Activated naive CD4-positive, alpha-beta T cell treated with anti-CD3 and anti-CD28 coated beads, Interleukin-2, amount 50 U/mL, for 24 hours (primary cell): Measurements from ENCODE around the gene ELOB.

Source experiments
- H3K27ac Mint-ChIP-seq: one replicate; pipeline ENCODE4 v1.8.0; 2021; ENCODE audit warnings: mild to moderate bottlenecking, mixed read lengths
- H3K27me3 Mint-ChIP-seq: one replicate; pipeline ENCODE4 v1.8.0; 2021; ENCODE audit warnings: mixed read lengths
- H3K36me3 Mint-ChIP-seq: one replicate; pipeline ENCODE4 v1.8.0; 2021; ENCODE audit warnings: mixed read lengths
- H3K4me1 Mint-ChIP-seq: one replicate; pipeline ENCODE4 v1.8.0; 2021; ENCODE audit warnings: mixed read lengths
- H3K4me3 Mint-ChIP-seq: one replicate; pipeline ENCODE4 v1.8.0; 2021; ENCODE audit warnings: mild to moderate bottlenecking, mixed read lengths
- H3K9me3 Mint-ChIP-seq: one replicate; pipeline ENCODE4 v1.8.0; 2021; ENCODE audit warnings: mixed read lengths

The ELOB gene

GRCh38 chr16:2752035-2752849 lies 24.8 kb downstream of the ELOB start, which contains the start of gene SRRM2:
TSS of gene SRRM2 (plus strand) at chr16:2752638. CDS start at chr16:2756365, 3,727 bp downstream.
- Mint-ChIP-seq H3K4me1 (peaks cover 40% of the 10 kb centered on the region), H3K36me3 (peaks cover 16% of the 10 kb centered on the region), H3K27me3 (no peaks in the 10 kb centered on the region), H3K27ac (peak within 1 kb of the TSS; percentile 98), H3K9me3 (no peaks in the 10 kb centered on the region), H3K4me3 (peak within 1 kb of the TSS; percentile 99)

GRCh38 chr16:2751577-2752034 lies 25.5 kb downstream of the ELOB start:
- H3K9me3 Mint-ChIP-seq = no peaks in the 10 kb centered on the region
- no peaks in the 10 kb centered on the region for H3K27me3 Mint-ChIP-seq
- H3K4me3 Mint-ChIP-seq = peak overlapping the region; percentile 94
- peak overlapping the region; percentile 98 for H3K27ac Mint-ChIP-seq
- peaks cover 14% of the 10 kb centered on the region for H3K36me3 Mint-ChIP-seq
- peaks cover 34% of the 10 kb centered on the region for H3K4me1 Mint-ChIP-seq

DNA sequence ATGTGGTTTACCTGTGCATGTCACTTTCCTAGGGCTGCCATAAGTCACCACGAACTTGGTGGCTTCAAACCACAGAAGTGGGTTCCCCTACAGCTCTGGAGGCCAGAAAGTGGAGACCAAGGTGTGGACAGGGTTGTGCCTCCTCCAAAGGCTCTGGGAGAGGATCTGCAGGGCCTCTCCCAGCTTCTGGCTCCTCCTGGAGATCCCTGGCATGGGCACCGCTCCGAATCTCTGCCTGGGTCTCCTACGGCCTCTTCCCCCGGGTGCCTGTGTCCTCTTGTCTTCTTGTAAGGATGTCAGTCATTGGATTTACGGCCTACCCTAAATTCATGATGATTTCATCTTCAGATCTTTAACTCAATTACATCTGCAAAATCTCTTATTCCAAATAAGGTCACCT lies 27.1 kb downstream of the ELOB start:
- Mint-ChIP-seq H3K4me3 (no peak overlapping the region), H3K27me3 (no peaks in the 10 kb centered on the region), H3K4me1 (peaks cover 19% of the 10 kb centered on the region), H3K27ac (no peak overlapping the region), H3K9me3 (no peaks in the 10 kb centered on the region), H3K36me3 (peaks cover 12% of the 10 kb centered on the region)

DNA sequence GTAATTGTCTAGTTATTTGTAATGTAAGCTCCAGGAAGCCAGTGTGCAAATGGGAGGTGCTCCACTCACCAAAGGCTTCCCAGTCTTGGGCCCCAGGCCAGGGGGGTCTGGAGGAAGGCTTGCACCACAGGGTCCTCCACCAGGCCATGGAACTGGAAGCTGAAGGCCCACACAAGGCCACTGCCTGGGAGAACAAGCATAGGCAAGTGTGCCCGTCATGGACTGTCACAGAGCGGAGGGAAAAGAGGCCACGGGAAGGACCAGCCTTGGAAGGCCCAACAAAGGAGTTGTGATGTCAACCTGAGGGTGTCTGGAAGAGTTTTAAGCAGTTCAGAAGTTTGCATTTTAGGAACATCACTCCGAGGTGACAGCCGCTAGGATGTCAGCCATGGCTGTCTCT lies 27.6 kb downstream of the ELOB start:
- Mint-ChIP-seq H3K4me1 (peaks cover 14% of the 10 kb centered on the region), H3K27ac (no peak overlapping the region), H3K9me3 (no peaks in the 10 kb centered on the region), H3K4me3 (no peak overlapping the region), H3K36me3 (peaks cover 12% of the 10 kb centered on the region), H3K27me3 (no peaks in the 10 kb centered on the region)

GRCh38 chr16:2748757-2749455 lies 28.2 kb downstream of the ELOB start:
- Mint-ChIP-seq H3K36me3 (peaks cover 6% of the 10 kb centered on the region), H3K9me3 (no peaks in the 10 kb centered on the region), H3K27me3 (no peaks in the 10 kb centered on the region), H3K4me3 (no peak overlapping the region), H3K4me1 (peaks cover 9% of the 10 kb centered on the region), H3K27ac (no peak overlapping the region)

DNA sequence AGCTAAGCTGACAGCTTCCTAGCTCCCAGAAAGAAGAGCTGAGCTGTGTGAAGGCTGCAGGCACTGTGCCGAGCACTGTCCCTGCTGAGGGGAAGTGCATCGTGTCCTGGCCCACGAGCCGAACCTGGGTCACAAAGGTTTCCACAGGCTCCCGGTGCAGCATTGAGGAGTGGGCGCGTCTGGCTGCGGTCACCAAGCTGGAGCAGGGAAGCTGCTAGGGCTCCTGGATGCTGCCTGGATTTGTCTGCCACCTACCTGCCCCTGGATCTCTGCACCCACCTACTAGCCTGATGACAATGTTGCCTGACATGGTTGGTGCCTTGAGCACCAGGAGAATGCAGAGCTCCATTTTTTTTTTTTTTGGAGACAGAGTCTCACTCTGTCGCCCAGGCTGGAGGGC lies 31.1 kb downstream of the ELOB start:
- Mint-ChIP-seq H3K9me3 (no peaks in the 10 kb centered on the region), H3K27me3 (no peaks in the 10 kb centered on the region), H3K36me3 (no peaks in the 10 kb centered on the region), H3K4me3 (no peak overlapping the region), H3K4me1 (no peaks in the 10 kb centered on the region), H3K27ac (no peak overlapping the region)

GRCh38 chr16:2745116-2745890 lies 31.8 kb downstream of the ELOB start:
- no peaks in the 10 kb centered on the region for H3K4me1 Mint-ChIP-seq
- no peaks in the 10 kb centered on the region for H3K36me3 Mint-ChIP-seq
- no peaks in the 10 kb centered on the region for H3K27me3 Mint-ChIP-seq
- H3K27ac Mint-ChIP-seq = no peak overlapping the region
- H3K4me3 Mint-ChIP-seq = no peak overlapping the region
- H3K9me3 Mint-ChIP-seq = no peaks in the 10 kb centered on the region

GRCh38 chr16:2744711-2745110 lies 32.4 kb downstream of the ELOB start:
- H3K36me3 Mint-ChIP-seq = no peaks in the 10 kb centered on the region
- no peaks in the 10 kb centered on the region for H3K4me1 Mint-ChIP-seq
- H3K27ac Mint-ChIP-seq = no peak overlapping the region
- H3K27me3 Mint-ChIP-seq = no peaks in the 10 kb centered on the region
- no peak overlapping the region for H3K4me3 Mint-ChIP-seq
- no peaks in the 10 kb centered on the region for H3K9me3 Mint-ChIP-seq

DNA sequence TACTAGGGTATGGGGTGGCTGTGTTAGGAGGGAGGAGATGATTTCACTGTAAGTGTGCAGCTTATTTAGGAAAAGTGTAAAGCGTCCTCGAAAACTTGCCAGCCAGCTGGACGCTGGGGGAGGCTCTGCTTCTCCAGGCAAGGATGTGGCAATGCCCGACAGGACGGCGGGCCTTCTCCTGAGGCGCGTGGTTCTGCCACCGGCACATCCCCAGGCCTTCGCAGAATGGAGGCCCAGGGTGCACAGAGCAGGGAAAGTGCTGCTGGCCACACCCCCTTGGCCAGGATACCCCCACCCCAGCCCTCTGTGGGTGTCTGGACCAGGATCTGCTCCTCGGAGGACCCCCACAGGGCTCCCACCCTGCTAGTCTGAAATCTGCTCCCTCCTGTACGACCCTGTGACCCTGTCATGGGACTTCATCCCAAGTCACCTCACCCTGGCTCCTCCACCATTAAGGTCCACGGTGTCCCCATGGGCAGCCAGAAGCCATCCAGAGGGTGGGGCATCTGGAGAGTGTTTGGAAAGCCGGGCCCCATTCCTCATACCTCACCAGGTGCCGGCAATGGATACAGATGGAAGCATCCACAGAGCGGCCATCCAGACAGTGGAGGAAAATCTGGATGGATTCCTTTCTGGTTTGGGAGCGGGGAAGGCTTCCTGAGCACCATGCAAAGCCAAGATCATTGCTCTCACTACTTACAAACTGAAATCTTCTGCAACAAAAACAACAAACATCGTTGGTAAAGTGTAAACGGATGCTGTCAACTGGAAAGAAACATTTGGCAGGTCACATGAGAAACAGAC lies 33.9 kb downstream of the ELOB start:
- Mint-ChIP-seq H3K9me3 (no peaks in the 10 kb centered on the region), H3K36me3 (no peaks in the 10 kb centered on the region), H3K27me3 (no peaks in the 10 kb centered on the region), H3K4me3 (no peak overlapping the region), H3K4me1 (no peaks in the 10 kb centered on the region), H3K27ac (no peak overlapping the region)

DNA sequence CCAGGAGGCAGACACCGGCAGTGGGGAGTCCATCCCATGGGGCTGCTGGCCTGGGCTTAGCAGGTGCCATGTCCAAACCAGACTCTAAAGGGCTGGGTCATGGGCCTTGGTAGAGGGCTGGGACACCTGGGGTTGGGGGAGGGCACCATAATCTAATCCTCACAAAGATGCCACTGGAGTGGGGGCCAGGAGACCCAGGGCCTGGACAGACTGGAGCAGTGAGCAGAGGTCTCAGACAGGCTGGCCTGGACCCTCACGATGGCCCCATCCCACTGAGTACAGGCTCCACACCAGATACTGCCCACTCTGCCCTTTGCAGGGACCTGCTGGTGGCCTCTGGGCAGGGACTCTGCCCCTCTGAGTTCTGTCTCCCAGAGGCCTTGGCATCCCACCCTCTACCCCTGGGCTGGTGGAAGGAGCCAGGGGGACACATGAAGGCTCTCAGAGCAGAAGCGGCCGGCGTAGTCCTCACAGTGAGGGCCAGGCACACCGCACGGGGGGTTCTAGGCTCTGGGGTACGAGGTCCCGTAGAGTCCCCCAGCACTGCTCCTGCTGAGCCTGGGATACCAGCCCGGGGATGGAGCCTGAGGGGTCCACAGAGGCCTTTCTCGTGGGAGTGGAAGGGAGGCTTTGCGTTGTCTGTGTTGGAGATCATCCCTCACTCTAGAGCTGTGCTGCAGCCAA lies 34.6 kb downstream of the ELOB start:
- Mint-ChIP-seq H3K9me3 (no peaks in the 10 kb centered on the region), H3K27me3 (no peaks in the 10 kb centered on the region), H3K4me3 (no peak overlapping the region), H3K27ac (no peak overlapping the region), H3K4me1 (no peaks in the 10 kb centered on the region), H3K36me3 (no peaks in the 10 kb centered on the region)

- H3K36me3 Mint-ChIP-seq = no peaks in the 10 kb centered on the region
- H3K27ac Mint-ChIP-seq = no peak overlapping the region
- H3K4me3 Mint-ChIP-seq = no peak overlapping the region
- H3K4me1 Mint-ChIP-seq = no peaks in the 10 kb centered on the region
- H3K27me3 Mint-ChIP-seq = no peaks in the 10 kb centered on the region
- no peaks in the 10 kb centered on the region for H3K9me3 Mint-ChIP-seq
Measured at GRCh38 chr16:2741168-2741567, 35.9 kb downstream of the ELOB start.

DNA sequence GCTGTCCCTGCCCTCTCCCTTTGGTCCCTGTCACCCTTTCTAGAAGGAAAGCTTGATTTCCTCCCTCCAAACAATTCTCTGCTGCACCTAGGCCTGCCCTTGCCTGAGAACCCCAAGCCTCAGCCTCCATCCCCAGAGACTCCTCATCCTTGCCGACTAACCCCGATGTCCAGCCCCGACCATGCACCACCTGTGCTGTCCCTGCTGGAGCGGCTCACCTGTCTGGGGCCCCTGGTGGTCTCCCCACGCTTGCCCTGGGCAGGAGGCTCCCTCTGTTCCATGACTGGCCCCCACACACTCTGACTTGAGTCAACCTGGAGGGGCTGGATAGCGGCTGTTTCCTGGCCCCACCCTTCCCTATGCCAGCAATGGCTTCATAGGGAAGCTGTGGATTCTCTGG lies 36.6 kb downstream of the ELOB start:
- no peak overlapping the region for H3K27ac Mint-ChIP-seq
- H3K4me3 Mint-ChIP-seq = no peak overlapping the region
- H3K4me1 Mint-ChIP-seq = no peaks in the 10 kb centered on the region
- H3K36me3 Mint-ChIP-seq = no peaks in the 10 kb centered on the region
- no peaks in the 10 kb centered on the region for H3K9me3 Mint-ChIP-seq
- H3K27me3 Mint-ChIP-seq = no peaks in the 10 kb centered on the region

GRCh38 chr16:2739625-2740430 lies 37.3 kb downstream of the ELOB start:
- Mint-ChIP-seq H3K36me3 (no peaks in the 10 kb centered on the region), H3K27ac (no peak overlapping the region), H3K9me3 (no peaks in the 10 kb centered on the region), H3K4me3 (no peak overlapping the region), H3K4me1 (no peaks in the 10 kb centered on the region), H3K27me3 (no peaks in the 10 kb centered on the region)

DNA sequence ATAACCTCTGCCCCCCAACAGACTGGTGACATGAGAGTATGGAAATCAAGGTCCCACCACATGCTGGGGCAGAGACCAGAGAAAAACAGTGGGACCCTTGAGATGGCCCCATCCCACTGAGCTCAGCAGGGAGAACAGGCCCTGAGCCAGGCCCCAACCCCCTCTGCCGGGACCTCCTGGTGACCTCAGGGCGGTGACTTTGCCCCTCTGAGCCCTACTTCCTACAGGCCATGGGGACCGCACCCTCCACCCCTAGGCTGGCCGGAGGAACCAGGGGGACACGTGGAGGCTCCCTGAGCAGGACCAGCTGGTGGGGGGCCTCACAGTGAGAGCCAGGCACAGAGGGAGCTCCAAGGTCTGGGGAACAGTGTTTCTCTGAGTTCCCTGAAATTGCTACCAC lies 38.5 kb downstream of the ELOB start:
- H3K4me1 Mint-ChIP-seq = no peaks in the 10 kb centered on the region
- no peak overlapping the region for H3K4me3 Mint-ChIP-seq
- no peaks in the 10 kb centered on the region for H3K36me3 Mint-ChIP-seq
- no peaks in the 10 kb centered on the region for H3K9me3 Mint-ChIP-seq
- H3K27ac Mint-ChIP-seq = no peak overlapping the region
- no peaks in the 10 kb centered on the region for H3K27me3 Mint-ChIP-seq
